ENCODE data around the gene SLC26A4.
A peak's percentile ranks its signal among the peaks of the same experiment; 100 is the strongest.
"Not testable (repeated sequence)": the region's sequence is repeated elsewhere in the genome, so short reads cannot be mapped to it uniquely, and the experiment has no call there.

The SLC26A4 gene

GRCh38 chr7:107660381-107661080 is at the start of gene SLC26A4:
Gene SLC26A4, plus strand, starts transcription at chr7:107660828. Its CDS starts 814 bp downstream, at chr7:107661642.
- peak; percentile 63 for DNase-seq

GRCh38 chr7:107613439-107613838 is 47.2 kb upstream of the SLC26A4 start:
- DNase-seq, result no peak

GRCh38 chr7:107613948-107614347 is 46.7 kb upstream of the SLC26A4 start:
- DNase-seq, result no peak

- no peak for DNase-seq
Measured at GRCh38 chr7:107614425-107614824, 46.2 kb upstream of the SLC26A4 start.

- DNase-seq, result no peak
Measured at GRCh38 chr7:107615910-107616680, 44.5 kb upstream of the SLC26A4 start.

- no peak for DNase-seq
Measured at GRCh38 chr7:107622429-107622828, 38.2 kb upstream of the SLC26A4 start.

- DNase-seq, result no peak
Measured at GRCh38 chr7:107622894-107623293, 37.7 kb upstream of the SLC26A4 start.

- DNase-seq, result no peak
Measured at GRCh38 chr7:107627002-107627401, 33.6 kb upstream of the SLC26A4 start.

GRCh38 chr7:107628461-107629064 is 32.1 kb upstream of the SLC26A4 start:
- no peak for DNase-seq

- no peak for DNase-seq
Measured at GRCh38 chr7:107630342-107630741, 30.3 kb upstream of the SLC26A4 start.

- no peak for DNase-seq
Measured at GRCh38 chr7:107631588-107632491, 28.8 kb upstream of the SLC26A4 start.

- DNase-seq, result no peak
Measured at GRCh38 chr7:107632492-107632865, 28.1 kb upstream of the SLC26A4 start.

GRCh38 chr7:107638594-107638993 is 22.0 kb upstream of the SLC26A4 start:
- DNase-seq, result no peak

GRCh38 chr7:107639070-107639469 is 21.6 kb upstream of the SLC26A4 start:
- not testable (repeated sequence) for DNase-seq

GRCh38 chr7:107641676-107642075 is 19.0 kb upstream of the SLC26A4 start:
- DNase-seq, result no peak

- DNase-seq, result no peak
Measured at GRCh38 chr7:107642501-107642900, 18.1 kb upstream of the SLC26A4 start.

GRCh38 chr7:107643407-107643806 is 17.2 kb upstream of the SLC26A4 start:
- no peak for DNase-seq

GRCh38 chr7:107643938-107644308 is 16.7 kb upstream of the SLC26A4 start:
- no peak for DNase-seq

- DNase-seq, result no peak
Measured at GRCh38 chr7:107644309-107644974, 16.2 kb upstream of the SLC26A4 start.

- no peak for DNase-seq
Measured at GRCh38 chr7:107652642-107653041, 8.0 kb upstream of the SLC26A4 start.

GRCh38 chr7:107658467-107658866 is 2.2 kb upstream of the SLC26A4 start:
- no peak for DNase-seq

- no peak for DNase-seq
Measured at GRCh38 chr7:107659666-107660065, 962 bp upstream of the SLC26A4 start.

Data from retina (tissue), 1 donor.